ENCODE results near the gene MZT2B.

- TF ChIP-seq CTCF (IDR thresholded peaks at IDR 0.05; ENCODE audit: low read depth, low read length, poor library complexity, severe bottlenecking): no peak
- TF ChIP-seq EZH2phosphoT487 (IDR thresholded peaks at IDR 0.05; ENCODE audit: borderline replicate concordance, low read length): no peak
Measured at GRCh38 chr2:130158631-130159030, 23.4 kb upstream of the MZT2B start.
